Anterior cingulate cortex (tissue), 58 donors: Measurements from ENCODE around the gene NDUFA6.
"Not testable (repeated sequence)": the region's sequence is repeated elsewhere in the genome, so short reads cannot be mapped to it uniquely, and the experiment has no call there.

ENCODE experiments used
- DNase-seq, 58 donors: peaks; one replicate each; lab custom pipeline; 2025; lab: John Stamatoyannopoulos, UW

Gene NDUFA6

GRCh38 chr22:42115420-42115830, 24.9 kb upstream of the NDUFA6 start:
- not testable (repeated sequence) for DNase-seq

- DNase-seq, result no peak
These were observed 24.1 kb upstream of the NDUFA6 start for GRCh38 chr22:42114721-42115120.

- DNase-seq, result not testable (repeated sequence)
These were observed 22.2 kb upstream of the NDUFA6 start for GRCh38 chr22:42112793-42113192.

GRCh38 chr22:42111798-42112197, 21.2 kb upstream of the NDUFA6 start:
- DNase-seq, result no peak

- DNase-seq, result no peak
These were observed 18.3 kb upstream of the NDUFA6 start for GRCh38 chr22:42108848-42109247.

- DNase-seq, result not testable (repeated sequence)
These were observed 13.8 kb upstream of the NDUFA6 start for GRCh38 chr22:42104332-42104860.

GRCh38 chr22:42101199-42101598, 10.6 kb upstream of the NDUFA6 start:
- no peak for DNase-seq

- no peak for DNase-seq
These were observed 847 bp upstream of the NDUFA6 start for GRCh38 chr22:42091455-42091782.

GRCh38 chr22:42086051-42086450, 4.5 kb downstream of the NDUFA6 start:
- no peak for DNase-seq

- DNase-seq, result no peak
These were observed 5.7 kb downstream of the NDUFA6 start for GRCh38 chr22:42084874-42085273.

GRCh38 chr22:42083119-42083518, 7.5 kb downstream of the NDUFA6 start:
- no peak for DNase-seq

- DNase-seq, result peak in 23 of 58 donors; percentile 6 to 68 (median 36)
These were observed 10.3 kb downstream of the NDUFA6 start for GRCh38 chr22:42080287-42080686.

- peak; percentile 95 to 100 (median 99) for DNase-seq
These were observed 11.0 kb downstream of the NDUFA6 start, which contains the start of gene SMDT1 for GRCh38 chr22:42079319-42080251. SMDT1 (plus strand) TSS chr22:42079700; CDS start chr22:42079769, 69 bp downstream.

- peak in 13 of 58 donors; percentile 46 to 75 (median 61) for DNase-seq
These were observed 11.9 kb downstream of the NDUFA6 start for GRCh38 chr22:42078469-42079318.

- DNase-seq, result no peak
These were observed 13.0 kb downstream of the NDUFA6 start for GRCh38 chr22:42077486-42078125.

- DNase-seq, result no peak
These were observed 13.6 kb downstream of the NDUFA6 start for GRCh38 chr22:42076764-42077485.

GRCh38 chr22:42074846-42075676, 15.5 kb downstream of the NDUFA6 start:
- no peak for DNase-seq

GRCh38 chr22:42074132-42074811, 16.3 kb downstream of the NDUFA6 start, which contains the start of gene PHETA2:
PHETA2 (plus strand) TSS chr22:42074248; CDS start chr22:42077294, 3,046 bp downstream.
- peak in 2 of 58 donors; percentile 2 to 45 for DNase-seq
